ENCODE data around the gene POLR1A.

POLR1A gene

DNA sequence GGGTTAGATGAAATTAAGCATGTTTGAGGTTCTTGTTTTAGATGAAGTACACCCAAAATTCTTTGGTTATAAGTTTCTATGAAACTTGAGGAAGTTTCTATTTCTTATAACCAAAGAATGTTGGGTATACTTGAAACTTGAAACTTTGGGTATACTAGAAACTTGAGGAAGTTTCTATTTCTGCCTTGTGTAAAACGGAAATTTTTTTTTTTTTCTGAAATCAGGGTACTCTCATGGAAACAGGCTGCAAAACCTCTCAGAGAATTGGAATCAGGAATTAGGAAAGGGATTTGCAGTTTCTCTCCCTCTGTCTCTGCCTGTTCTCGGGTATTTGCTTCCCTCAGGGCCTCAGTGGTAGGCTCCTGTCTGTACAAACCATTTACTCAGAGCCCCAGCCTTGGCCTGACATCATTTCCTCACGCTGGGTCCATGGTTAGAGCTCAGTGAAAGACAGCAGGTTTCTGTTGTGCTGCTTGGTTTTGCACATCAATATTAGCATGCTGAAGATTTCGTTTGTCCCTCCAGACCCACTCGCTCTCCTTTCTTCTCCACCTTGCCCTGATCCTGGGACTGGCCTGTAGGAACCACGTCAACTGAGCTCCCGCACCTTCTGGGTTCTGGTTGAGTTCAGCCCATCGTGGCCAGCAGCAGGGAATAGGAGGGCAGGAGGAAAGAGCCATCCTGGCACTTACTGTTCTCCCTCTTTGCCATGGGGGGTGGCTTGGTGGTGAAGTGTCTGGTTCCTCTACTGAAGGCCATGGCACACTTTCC, 106.4 kb downstream of the POLR1A start:
- in situ Hi-C loops (cut with MboI; ENCODE audit: low pct_unique_long_range_greater_than_20kb, low sequenced_read_pairs, unreplicated experiment), result no loop called here
- peak; percentile 70 for DNase-seq (ENCODE audit: low spot score)
- TF ChIP-seq, protein P1, sequence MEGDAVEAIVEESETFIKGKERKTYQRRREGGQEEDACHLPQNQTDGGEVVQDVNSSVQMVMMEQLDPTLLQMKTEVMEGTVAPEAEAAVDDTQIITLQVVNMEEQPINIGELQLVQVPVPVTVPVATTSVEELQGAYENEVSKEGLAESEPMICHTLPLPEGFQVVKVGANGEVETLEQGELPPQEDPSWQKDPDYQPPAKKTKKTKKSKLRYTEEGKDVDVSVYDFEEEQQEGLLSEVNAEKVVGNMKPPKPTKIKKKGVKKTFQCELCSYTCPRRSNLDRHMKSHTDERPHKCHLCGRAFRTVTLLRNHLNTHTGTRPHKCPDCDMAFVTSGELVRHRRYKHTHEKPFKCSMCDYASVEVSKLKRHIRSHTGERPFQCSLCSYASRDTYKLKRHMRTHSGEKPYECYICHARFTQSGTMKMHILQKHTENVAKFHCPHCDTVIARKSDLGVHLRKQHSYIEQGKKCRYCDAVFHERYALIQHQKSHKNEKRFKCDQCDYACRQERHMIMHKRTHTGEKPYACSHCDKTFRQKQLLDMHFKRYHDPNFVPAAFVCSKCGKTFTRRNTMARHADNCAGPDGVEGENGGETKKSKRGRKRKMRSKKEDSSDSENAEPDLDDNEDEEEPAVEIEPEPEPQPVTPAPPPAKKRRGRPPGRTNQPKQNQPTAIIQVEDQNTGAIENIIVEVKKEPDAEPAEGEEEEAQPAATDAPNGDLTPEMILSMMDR (IDR thresholded peaks at IDR 0.05; ENCODE audit: extremely low read depth, insufficient read depth, missing control alignments), result no peak

DNA sequence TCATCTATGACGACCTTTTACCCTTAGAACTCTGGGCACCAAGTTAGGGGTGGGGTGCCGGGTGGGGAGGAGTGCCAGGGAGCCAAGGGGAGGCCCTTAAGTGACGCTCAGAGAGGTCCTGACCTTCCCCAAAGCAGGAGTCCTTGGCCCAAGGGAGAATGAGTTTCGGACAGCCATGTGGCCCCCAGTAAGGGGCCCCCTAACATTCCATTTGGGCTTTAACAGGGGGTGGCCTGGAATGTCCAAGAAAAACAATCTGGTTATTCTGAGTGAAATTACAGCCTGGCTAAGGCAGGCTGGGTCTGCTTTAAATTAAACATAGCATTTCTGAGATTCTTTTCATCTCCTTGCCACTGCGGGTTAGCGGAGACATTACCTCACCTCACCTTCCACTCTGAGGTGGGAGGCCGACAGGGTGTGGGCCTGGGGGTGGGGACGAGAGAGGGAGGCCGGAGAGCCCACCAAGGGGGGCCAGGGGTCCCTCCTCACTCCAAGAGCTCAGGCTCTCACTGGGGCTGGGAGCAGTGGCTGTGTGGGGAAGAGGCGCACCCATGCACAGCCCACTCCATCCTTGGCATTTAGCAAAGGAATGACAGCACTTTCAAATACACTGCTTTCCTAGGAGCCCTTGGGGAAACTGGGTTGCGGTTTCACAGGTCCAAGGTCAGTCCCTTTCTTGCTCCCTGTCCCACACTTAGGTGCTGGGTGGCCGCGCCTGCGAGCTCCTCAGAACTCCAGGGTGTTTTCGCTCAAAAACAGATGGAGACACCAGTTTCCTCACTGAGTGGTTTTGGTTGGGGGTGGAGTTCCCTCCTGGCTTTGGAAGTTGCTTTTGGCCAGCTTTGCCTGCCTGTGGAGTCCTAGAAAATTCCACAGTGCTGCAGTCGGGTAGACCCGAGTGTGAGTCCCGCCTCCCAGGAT, 107.4 kb downstream of the POLR1A start:
- in situ Hi-C loops (cut with MboI; ENCODE audit: low pct_unique_long_range_greater_than_20kb, low sequenced_read_pairs, unreplicated experiment), result no loop called here
- DNase-seq (ENCODE audit: low spot score), result no peak
- TF ChIP-seq, protein P1 (IDR thresholded peaks at IDR 0.05; ENCODE audit: extremely low read depth, insufficient read depth, missing control alignments), result no peak

DNA sequence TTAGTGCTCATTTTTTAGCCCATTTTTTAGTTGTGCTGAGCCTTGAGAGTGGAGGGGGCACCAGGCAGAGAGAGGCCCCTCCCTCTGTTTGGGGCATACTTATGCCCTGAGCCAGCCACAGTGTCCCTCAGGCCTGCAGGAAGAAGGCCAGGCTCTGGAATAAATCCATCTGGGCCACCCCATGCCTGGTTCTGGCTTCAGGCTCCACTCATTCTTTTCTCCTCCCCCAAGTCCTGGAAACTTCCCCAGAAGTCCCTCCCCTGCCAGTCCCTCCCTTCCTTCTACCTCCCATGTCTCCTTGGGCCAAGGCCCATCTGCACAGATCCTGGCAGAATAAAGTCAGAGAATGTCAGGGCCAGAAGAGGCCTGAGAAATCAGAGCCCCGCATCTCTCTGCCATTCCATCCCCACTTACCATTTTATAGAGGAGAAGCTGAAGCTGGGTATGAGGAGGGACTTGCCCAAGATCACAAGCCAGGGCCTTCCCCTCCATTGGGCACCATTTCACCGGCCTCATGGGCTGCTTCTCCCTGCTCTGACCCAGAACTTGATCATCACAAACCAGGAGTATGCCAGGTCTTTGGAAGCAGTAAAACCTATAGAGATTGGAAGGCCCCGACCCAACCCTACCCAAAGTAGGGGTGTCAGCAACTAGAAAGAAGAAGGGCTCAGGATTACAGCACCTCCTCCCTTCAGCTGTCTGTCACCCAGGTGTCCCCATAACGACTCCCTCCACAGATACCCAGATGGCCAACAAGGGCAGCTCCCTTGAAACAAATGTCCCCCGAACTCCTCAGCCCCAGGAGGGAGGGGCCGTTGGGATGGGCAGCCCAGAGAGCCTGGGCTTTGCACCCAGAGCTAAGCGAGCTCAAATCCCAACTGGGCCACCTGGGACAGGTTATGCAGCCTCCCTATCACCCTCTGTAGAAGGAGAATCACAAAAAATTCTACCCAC, 108.4 kb downstream of the POLR1A start:
- DNase-seq (ENCODE audit: low spot score), result no peak
- TF ChIP-seq, protein P1 (IDR thresholded peaks at IDR 0.05; ENCODE audit: extremely low read depth, insufficient read depth, missing control alignments), result no peak
- in situ Hi-C loops (cut with MboI; ENCODE audit: low pct_unique_long_range_greater_than_20kb, low sequenced_read_pairs, unreplicated experiment), result no loop called here

DNA sequence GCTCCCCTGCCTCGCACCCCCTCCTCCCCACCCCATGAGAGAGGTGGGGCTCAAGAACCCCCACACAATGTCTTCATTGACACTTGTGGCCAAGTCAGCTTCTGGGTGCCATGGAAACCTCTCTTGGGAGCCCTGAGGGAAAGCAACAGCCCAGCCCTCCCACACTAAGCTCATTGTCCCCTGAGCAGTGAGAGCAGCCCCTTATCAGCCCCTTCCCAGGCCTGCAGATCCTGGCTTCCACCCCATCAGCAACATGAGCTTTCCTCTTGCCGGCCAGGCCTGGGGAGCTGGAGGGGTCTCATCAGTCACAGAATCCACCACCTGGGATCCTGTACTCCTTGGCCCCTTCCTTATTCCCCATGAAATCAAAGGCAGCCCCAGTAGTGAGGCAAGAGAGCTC, 109.1 kb downstream of the POLR1A start:
- in situ Hi-C loops (cut with MboI; ENCODE audit: low pct_unique_long_range_greater_than_20kb, low sequenced_read_pairs, unreplicated experiment), result no loop called here
- no peak for DNase-seq (ENCODE audit: low spot score)
- TF ChIP-seq, protein P1 (IDR thresholded peaks at IDR 0.05; ENCODE audit: extremely low read depth, insufficient read depth, missing control alignments), result no peak

DNA sequence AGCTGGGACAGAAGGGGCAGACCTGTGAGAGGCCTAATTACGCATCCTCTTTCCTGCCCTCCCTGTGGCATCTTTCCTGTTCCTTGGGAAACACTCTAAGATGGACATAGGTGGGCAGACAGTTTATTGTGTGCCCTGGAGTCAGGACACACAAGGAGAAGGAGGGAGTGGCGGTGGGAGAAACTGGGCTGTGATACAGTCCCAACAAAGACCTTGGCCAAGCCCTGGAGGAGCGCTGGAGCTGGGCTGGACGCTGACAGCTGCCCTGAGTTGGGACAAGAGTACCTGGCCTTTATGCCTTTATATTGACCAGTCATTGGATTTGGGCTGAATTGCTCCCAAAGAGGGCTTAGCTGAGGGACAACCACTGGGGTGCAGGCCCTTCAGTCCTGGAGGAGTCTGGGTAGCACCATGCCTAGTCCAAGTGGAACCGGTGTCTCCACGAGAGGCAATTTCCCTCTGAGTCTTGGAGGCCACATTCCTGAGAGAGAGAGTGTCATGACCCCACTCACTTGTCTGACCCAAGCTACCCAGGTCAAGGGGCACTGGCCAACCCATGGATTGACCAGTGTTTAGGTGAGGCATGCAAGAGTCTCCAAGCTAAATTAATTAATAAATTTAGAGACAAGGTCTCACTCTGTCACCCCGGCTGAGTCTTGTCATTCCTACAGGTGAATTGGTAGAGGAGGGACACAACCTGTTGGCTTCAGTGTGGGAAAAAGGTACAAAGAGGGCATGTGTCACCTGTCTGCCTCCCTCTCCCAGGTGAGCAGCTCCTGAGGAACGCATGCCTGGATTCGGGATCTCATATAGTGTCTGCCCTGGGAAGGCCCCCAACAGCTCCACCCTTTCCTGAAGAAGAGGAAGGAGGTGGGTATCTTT, 109.8 kb downstream of the POLR1A start:
- no peak for DNase-seq (ENCODE audit: low spot score)
- in situ Hi-C loops (cut with MboI; ENCODE audit: low pct_unique_long_range_greater_than_20kb, low sequenced_read_pairs, unreplicated experiment), result no loop called here
- TF ChIP-seq, protein P1 (IDR thresholded peaks at IDR 0.05; ENCODE audit: extremely low read depth, insufficient read depth, missing control alignments), result no peak

All from GM13977 (cell line).